Stomach (tissue), 4 donors: Measurements from ENCODE around the gene CD69.

Source experiments
- EP300 ChIP-seq: sonication (generic); formaldehyde crosslinking; IDR thresholded peaks from one replicate; pipeline ENCODE4 v1.6.1; 2017; ENCODE audit warnings: antibody characterized with exemption
- POLR2A ChIP-seq, 4 donors: fragments of 450-650 bp; IDR thresholded peaks; one replicate each; pipeline ENCODE4 v1.6.1; 2016; ENCODE audit warnings: antibody characterized with exemption in 4 of 4, control low read depth in 2 of 4, mild to moderate bottlenecking in 1 of 4, moderate library complexity in 1 of 4
- POLR2AphosphoS5 ChIP-seq, 3 donors: sonication (generic); formaldehyde crosslinking; IDR thresholded peaks; one replicate each; pipeline ENCODE4 v1.6.1; 2016; ENCODE audit warnings: antibody characterized with exemption in 3 of 3
- TF ChIP-seq, protein P1 (sequence below), 7 experiments: fragments of 450-650 bp in 4 of 7; fragments of 200-600 bp in 3 of 7; sonication (generic) in 3 of 7; IDR thresholded peaks; one replicate each; pipeline ENCODE4 v1.5.1; 2016 to 2019; ENCODE audit warnings: antibody characterized with exemption in 7 of 7, control low read depth in 2 of 7, mild to moderate bottlenecking in 1 of 7

DNA sequence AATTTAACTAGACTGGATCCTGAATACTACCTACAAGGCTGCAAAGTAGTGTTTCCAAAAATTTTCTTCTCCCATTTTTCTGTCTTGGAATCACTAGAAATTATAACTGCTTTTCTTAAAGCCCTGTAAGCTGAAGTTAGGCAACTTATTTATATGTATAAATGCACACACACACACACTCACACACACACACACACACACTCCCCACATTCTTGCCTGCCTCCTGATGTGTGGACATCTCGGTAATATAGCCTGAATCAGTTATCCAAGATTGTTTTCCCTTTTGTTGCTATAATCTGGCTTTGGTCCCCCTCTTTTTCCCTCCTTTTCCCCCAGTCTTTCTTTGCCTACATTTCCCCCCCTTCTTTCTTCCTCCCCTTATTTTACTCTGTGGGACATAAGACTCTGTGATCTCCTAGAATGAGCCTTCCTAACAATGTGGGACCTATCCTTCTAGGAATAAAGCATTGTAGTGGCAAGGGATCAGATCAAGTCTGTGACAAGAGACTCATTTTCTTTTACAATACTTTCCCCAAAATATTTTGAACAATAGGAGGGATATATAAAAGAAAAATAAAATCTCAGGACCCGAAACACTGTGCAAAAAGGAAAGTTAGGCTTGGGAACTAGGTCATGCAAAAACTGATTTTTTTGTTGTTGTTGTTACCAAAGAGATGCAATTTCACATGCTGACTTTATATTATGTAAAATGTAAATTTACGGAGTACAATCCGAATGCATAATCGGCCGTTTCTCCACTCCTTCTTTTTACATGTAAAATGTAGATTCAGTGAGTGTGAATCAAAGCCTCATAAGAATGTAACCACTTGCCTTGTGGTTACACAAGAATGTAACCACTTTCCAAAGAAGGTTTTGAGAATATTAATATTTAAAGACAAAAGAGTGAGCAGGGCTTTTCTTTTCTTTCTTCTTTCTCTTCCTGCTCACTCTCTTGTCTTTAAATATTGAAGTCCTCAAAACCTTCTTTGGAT is 26.3 kb upstream of the CD69 start:
- TF ChIP-seq, protein P1, sequence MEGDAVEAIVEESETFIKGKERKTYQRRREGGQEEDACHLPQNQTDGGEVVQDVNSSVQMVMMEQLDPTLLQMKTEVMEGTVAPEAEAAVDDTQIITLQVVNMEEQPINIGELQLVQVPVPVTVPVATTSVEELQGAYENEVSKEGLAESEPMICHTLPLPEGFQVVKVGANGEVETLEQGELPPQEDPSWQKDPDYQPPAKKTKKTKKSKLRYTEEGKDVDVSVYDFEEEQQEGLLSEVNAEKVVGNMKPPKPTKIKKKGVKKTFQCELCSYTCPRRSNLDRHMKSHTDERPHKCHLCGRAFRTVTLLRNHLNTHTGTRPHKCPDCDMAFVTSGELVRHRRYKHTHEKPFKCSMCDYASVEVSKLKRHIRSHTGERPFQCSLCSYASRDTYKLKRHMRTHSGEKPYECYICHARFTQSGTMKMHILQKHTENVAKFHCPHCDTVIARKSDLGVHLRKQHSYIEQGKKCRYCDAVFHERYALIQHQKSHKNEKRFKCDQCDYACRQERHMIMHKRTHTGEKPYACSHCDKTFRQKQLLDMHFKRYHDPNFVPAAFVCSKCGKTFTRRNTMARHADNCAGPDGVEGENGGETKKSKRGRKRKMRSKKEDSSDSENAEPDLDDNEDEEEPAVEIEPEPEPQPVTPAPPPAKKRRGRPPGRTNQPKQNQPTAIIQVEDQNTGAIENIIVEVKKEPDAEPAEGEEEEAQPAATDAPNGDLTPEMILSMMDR (IDR thresholded peaks at IDR 0.05): no peak
- TF ChIP-seq POLR2A (IDR thresholded peaks at IDR 0.05): no peak
- no peak for TF ChIP-seq EP300
- no peak for TF ChIP-seq POLR2AphosphoS5 (IDR thresholded peaks at IDR 0.05)
